MCF 10A (cell line): Measurements from ENCODE around the gene TNS3. TPM values are rescaled to one million over a fixed set of nuclear protein-coding genes. Genes with fewer than 3 reads are reported as not detected.

ENCODE experiments used
- BruUV-seq: library from RNA; stranded (reverse); fragments of 400-500 nt; replicated peaks from 2 replicates; lab custom pipeline; 2021; lab: Mats Ljungman, UMichigan
- CTCF ChIA-PET: fragments of 300-600 bp; sonication (Branson Sonifier 250); formaldehyde crosslinking; extraction: SDS; loops from one replicate; lab custom pipeline; 2021; ENCODE audit warnings: antibody characterized with exemption, inconsistent platforms; lab: Yijun Ruan, JAX
- POLR2A ChIA-PET: fragments of 300-600, 350-650 bp; sonication (Branson Sonifier 250); formaldehyde crosslinking; extraction: SDS; loops from one replicate; lab custom pipeline; 2020; ENCODE audit warnings: antibody characterized with exemption, inconsistent platforms; lab: Yijun Ruan, JAX
- DNase-seq: peaks from one replicate; pipeline ENCODE4 v3.0.0-alpha.2; 2018; ENCODE audit not compliant: unreplicated experiment
- H3K27ac Mint-ChIP-seq: one replicate; pipeline ENCODE4 v1.8.0; 2022; ENCODE audit warnings: mild to moderate bottlenecking, low read depth, mixed read lengths; ENCODE audit not compliant: unreplicated experiment
- H3K27me3 Mint-ChIP-seq: one replicate; pipeline ENCODE4 v1.8.0; 2022; ENCODE audit warnings: mixed read lengths; ENCODE audit not compliant: insufficient read depth, unreplicated experiment
- H3K36me3 Mint-ChIP-seq: one replicate; pipeline ENCODE4 v1.8.0; 2022; ENCODE audit warnings: mild to moderate bottlenecking, moderate library complexity, mixed read lengths; ENCODE audit not compliant: insufficient read depth, unreplicated experiment
- H3K4me1 Mint-ChIP-seq: one replicate; pipeline ENCODE4 v1.8.0; 2022; ENCODE audit warnings: mixed read lengths; ENCODE audit not compliant: insufficient read depth, unreplicated experiment
- H3K4me3 Mint-ChIP-seq: one replicate; pipeline ENCODE4 v1.8.0; 2022; ENCODE audit warnings: mild to moderate bottlenecking, moderate library complexity, mixed read lengths; ENCODE audit not compliant: unreplicated experiment
- H3K9me3 Mint-ChIP-seq: one replicate; pipeline ENCODE4 v1.8.0; 2022; ENCODE audit warnings: mixed read lengths; ENCODE audit not compliant: unreplicated experiment
- intact Hi-C: fragments of 100-400 bp; cut with micrococcal nuclease; formaldehyde crosslinking; loops from 2 replicates; pipeline ENCODE4 v1.14.1; 2022
- total RNA-seq: library from RNA; stranded (reverse); gene quantifications from 2 replicates; pipeline ENCODE4 v1.2.3, GENCODE V29; 2022
- TF ChIP-seq, protein P1 (sequence below): fragments of 200-600 bp; IDR thresholded peaks from one replicate; pipeline ENCODE4 v1.8.0; 2022; ENCODE audit warnings: antibody characterized with exemption, mild to moderate bottlenecking; ENCODE audit not compliant: unreplicated experiment

Gene TNS3
- total RNA-seq, 1 experiment from 2014 or later: 30.1 TPM

DNA sequence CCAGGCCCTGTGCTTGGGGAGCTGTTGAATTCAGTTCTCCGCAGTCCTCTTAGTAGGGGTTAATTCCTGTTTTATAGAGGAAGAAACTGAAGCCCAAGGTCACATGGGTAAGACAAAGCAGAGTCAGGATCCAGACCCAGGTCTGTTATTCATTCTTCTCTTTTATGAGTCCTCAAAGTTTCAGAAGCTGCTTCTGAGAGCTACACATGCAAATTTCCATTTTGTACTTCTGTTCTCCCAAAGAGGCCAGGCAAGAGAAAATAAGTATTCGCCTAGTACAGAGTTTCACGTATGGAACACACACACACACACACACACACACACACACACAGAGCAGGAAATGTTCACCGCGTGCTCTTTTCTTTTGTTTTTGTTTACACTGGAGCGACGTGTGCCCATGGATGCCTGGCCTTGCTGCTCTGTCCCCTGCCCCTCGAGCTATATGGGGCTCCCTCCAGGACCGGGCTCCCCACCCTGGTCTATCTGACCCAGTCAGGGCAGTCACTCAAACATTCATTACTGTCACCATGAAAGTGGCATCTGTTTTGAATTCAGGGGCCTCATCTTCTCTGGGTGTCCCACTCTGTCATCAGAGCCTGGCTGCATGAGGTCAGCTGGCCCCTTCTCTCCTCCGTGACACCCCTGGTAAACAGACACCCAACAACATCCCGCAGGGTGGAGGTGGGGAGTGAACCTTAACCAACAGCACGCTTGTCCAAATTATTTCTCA is 84.4 kb downstream of the TNS3 start:
- H3K27ac Mint-ChIP-seq: no peak overlapping the region
- intact Hi-C loops: no loop called here
- H3K9me3 Mint-ChIP-seq: no peaks in the 10 kb centered on the region
- BruUV-seq: no TSS peak
- ChIA-PET CTCF (interaction anchor here (0.5 to 0.6 kb wide), 2 partner anchors 15 to 20 kb away, joined by 3 to 5 read pairs; no protein-coding TSS in a partner anchor), POLR2A (interaction anchor here (1.4 kb wide), 1 partner anchor 36 kb away, joined by 5 read pairs; no protein-coding TSS in a partner anchor)
- H3K36me3 Mint-ChIP-seq: peaks cover 14% of the 10 kb centered on the region
- H3K4me3 Mint-ChIP-seq: no peak overlapping the region
- H3K4me1 Mint-ChIP-seq: peaks cover 28% of the 10 kb centered on the region
- TF ChIP-seq, protein P1, sequence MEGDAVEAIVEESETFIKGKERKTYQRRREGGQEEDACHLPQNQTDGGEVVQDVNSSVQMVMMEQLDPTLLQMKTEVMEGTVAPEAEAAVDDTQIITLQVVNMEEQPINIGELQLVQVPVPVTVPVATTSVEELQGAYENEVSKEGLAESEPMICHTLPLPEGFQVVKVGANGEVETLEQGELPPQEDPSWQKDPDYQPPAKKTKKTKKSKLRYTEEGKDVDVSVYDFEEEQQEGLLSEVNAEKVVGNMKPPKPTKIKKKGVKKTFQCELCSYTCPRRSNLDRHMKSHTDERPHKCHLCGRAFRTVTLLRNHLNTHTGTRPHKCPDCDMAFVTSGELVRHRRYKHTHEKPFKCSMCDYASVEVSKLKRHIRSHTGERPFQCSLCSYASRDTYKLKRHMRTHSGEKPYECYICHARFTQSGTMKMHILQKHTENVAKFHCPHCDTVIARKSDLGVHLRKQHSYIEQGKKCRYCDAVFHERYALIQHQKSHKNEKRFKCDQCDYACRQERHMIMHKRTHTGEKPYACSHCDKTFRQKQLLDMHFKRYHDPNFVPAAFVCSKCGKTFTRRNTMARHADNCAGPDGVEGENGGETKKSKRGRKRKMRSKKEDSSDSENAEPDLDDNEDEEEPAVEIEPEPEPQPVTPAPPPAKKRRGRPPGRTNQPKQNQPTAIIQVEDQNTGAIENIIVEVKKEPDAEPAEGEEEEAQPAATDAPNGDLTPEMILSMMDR: no peak
- DNase-seq: no peak
- no peaks in the 10 kb centered on the region for H3K27me3 Mint-ChIP-seq

GRCh38 chr7:47496666-47497065 is 85.2 kb downstream of the TNS3 start:
- peaks cover 26% of the 10 kb centered on the region for H3K4me1 Mint-ChIP-seq
- H3K36me3 Mint-ChIP-seq: peaks cover 9% of the 10 kb centered on the region
- no peak overlapping the region for H3K27ac Mint-ChIP-seq
- BruUV-seq: no TSS peak
- TF ChIP-seq, protein P1: no peak
- no peak overlapping the region for H3K4me3 Mint-ChIP-seq
- intact Hi-C loops: no loop called here
- DNase-seq: no peak
- H3K9me3 Mint-ChIP-seq: no peaks in the 10 kb centered on the region
- ChIA-PET CTCF (interaction anchor here (0.5 to 0.8 kb wide), 4 partner anchors 12 to 504 kb away, joined by 3 to 5 read pairs (median 3); no protein-coding TSS in a partner anchor), POLR2A (no interaction called here)
- no peaks in the 10 kb centered on the region for H3K27me3 Mint-ChIP-seq

GRCh38 chr7:47496056-47496665 is 85.8 kb downstream of the TNS3 start:
- intact Hi-C loops: no loop called here
- Mint-ChIP-seq H3K9me3 (no peaks in the 10 kb centered on the region), H3K27me3 (no peaks in the 10 kb centered on the region), H3K4me1 (peaks cover 21% of the 10 kb centered on the region), H3K4me3 (no peak overlapping the region), H3K27ac (no peak overlapping the region), H3K36me3 (peaks cover 9% of the 10 kb centered on the region)
- no TSS peak for BruUV-seq
- POLR2A ChIA-PET: no interaction called here
- CTCF ChIA-PET: interaction anchor here (0.6 to 0.8 kb wide), 3 partner anchors 11 to 504 kb away, joined by 3 read pairs; no protein-coding TSS in a partner anchor
- no peak for DNase-seq
- TF ChIP-seq, protein P1: no peak
